NCI-H2029 treated with DMSO at 0.1 percent for 48 hours (cell line): ENCODE measurements around the gene PKD2L2.
"Not testable (repeated sequence)": the region's sequence is repeated elsewhere in the genome, so short reads cannot be mapped to it uniquely, and the experiment has no call there.

ENCODE experiments used
- DNase-seq: peaks from one replicate; lab custom pipeline; 2025; lab: John Stamatoyannopoulos, UW

Gene PKD2L2

DNA sequence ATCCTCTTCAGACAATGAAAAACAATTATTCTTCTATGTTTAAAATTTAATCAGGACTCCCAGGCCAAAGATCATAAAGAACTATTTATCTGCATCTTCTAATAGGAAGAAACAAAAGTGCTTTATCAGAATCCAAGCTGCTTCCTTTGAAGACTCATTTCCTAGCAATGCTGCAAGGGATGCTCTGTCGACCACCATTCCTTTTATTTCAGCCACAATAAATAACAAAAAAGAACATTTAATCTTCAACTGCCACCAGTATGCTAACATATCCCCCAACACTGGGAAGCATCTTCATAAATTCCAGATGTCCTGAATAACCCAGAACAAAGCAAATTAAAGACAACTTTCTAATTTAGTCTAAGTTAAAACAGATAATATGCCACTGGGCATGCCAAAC is 68.7 kb downstream of the PKD2L2 start:
- no peak for DNase-seq

DNA sequence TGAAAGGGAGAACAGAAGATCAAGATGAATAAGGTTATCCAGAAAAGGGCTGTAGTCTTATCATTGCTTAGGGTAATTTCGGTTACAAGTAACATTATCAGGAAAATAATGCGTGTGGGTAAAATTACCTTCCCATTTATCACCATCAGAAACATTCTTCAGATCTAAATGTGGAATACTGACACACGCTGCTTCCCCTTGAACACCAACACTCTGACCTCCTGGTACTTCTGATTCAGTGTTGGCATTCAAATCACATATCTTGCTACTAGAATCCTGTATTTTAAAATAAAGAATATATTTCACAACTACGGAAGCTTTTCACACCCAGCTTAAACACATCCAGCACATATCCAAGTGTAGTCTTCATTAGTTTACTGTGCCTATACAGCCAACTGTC is 70.2 kb downstream of the PKD2L2 start:
- DNase-seq, result no peak

DNA sequence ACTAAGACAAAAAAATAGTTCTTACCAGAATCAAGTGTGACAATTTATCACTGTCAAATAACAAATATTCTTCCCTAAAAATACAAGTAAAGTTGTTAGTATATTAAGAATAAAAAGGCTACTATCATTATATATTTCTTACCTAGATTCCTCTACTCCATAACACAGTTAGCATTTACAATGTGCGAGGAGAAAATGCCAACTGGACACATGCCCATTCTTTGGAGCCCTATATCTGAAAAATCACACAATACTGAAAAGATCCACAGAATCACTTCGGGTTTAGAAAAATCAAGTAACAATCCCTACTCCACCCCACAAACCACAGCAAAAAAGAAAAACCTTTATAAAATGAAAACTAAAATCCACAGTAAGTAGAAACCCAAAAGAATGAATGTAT is 70.9 kb downstream of the PKD2L2 start:
- no peak for DNase-seq

DNA sequence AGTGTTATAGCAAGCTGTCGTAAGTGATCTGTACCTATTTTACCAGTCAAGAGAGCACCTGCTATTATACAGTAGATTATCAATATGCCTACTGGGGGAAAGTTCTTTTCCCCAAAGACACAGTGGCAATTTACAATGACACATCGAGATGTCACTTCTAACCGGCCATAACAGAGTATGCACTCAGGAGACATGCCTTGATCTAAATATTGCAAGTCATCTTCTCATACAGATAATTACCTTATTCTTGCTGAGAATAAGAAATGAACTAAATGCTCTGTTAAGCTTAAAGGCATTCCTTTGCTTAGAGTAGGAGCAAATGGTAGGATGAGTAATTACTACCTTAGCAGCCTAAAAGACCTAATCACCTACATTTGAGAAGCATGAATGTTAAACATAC is 71.6 kb downstream of the PKD2L2 start:
- DNase-seq, result no peak

DNA sequence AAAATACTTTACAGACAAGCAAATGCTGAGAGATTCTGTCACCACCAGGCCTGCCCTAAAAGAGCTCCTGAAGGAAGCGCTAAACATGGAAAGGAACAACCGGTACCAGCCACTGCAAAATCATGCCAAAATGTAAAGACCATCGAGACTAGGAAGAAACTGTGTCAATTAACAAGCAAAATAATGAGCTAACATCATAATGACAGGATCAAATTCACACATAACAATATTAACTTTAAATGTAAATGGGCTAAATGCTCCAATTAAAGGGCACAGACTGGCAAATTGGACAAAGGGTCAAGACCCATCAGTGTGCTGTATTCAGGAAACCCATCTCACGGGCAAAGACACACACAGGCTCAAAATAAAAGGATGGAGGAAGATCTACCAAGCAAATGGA is 81.1 kb downstream of the PKD2L2 start:
- DNase-seq, result not testable (repeated sequence)

DNA sequence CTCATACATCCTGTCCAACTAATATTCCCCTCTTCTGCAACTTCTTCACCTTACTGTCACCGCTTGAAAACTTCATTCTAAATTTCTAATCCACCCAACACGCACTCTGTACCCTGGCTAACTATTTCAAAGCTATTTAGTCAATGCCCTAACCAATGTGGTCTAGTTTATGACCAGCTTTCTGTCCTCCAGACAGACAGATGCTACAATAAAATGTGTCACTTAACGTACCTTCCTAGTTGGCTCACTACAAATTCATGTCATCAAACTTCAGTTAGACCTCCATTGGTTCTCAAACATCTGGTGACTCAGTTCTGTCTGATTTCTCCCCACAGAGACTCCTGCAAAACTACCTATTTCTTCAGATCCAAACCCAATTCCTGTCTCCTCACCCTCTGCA is 86.0 kb downstream of the PKD2L2 start:
- DNase-seq, result no peak

DNA sequence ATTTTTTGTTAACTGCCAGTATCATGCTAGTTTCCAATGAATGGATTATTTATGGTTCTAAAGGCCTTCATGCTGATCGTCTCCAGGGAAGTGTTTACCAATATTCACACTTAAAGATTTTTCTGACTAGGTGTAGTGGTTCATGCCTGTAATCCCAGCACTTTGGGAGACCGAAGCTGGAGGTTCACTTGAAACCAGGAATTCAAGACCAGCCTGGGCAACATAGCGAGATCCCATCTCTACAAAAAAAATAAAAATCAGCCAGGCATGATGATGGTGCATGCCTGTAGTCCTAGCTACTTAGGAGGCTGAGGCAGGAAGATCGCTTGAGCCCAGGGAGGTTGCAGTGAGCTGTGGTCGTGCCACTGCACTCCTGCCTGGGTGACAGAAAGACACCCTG is 100.2 kb downstream of the PKD2L2 start:
- no peak for DNase-seq
